H1 (cell line): Measurements from ENCODE around the gene COX19. TPM values are rescaled to one million over a fixed set of nuclear protein-coding genes. Genes with fewer than 3 reads are reported as not detected.

Experiments
- CTCF ChIA-PET: fragments of 300-600 bp; sonication (Branson Sonifier 250); formaldehyde crosslinking; loops from one replicate; lab custom pipeline; 2021; ENCODE audit not compliant: partially characterized antibody; lab: Charles Lee
- POLR2A ChIA-PET: fragments of 300-600 bp; sonication (Branson Sonifier 250); formaldehyde crosslinking; loops from one replicate; lab custom pipeline; 2021; ENCODE audit warnings: inconsistent platforms; ENCODE audit not compliant: partially characterized antibody; lab: Charles Lee
- DNase-seq, 2 experiments: peaks; one replicate each; pipeline versions ENCODE4 v3.0.0 to v3.0.0-alpha.2; 2010 to 2022; ENCODE audit warnings: low spot score in 2 of 2, low read depth in 1 of 2, mixed read lengths in 1 of 2
- FAIRE-seq: peaks from 2 replicates; lab custom pipeline; 2011; peaks lifted over from hg19 to GRCh38; lab: Jason Lieb, UNC
- H2AFZ ChIP-seq: 2 replicates; pipeline ENCODE4 v1.8.1; 2012; ENCODE audit warnings: low read length, inconsistent platforms
- H2AK5ac ChIP-seq: 2 replicates; pipeline ENCODE4 v1.6.1; 2013; ENCODE audit warnings: low read depth, low read length
- H2BK120ac ChIP-seq: replicated peaks from 2 replicates; pipeline ENCODE3; 2013; ENCODE audit warnings: low read depth, low read length, inconsistent platforms
- H2BK12ac ChIP-seq: 2 replicates; pipeline ENCODE4 v1.6.1; 2013; ENCODE audit warnings: low read depth, low read length
- H2BK15ac ChIP-seq: 2 replicates; pipeline ENCODE4 v1.6.1; 2013; ENCODE audit warnings: low read length
- H2BK20ac ChIP-seq: 2 replicates; pipeline ENCODE4 v1.6.1; 2013; ENCODE audit warnings: low read length
- H2BK5ac ChIP-seq: 2 replicates; pipeline ENCODE4 v1.6.1; 2013; ENCODE audit warnings: low read depth, low read length
- H3K14ac ChIP-seq: 2 replicates; pipeline ENCODE4 v1.6.1; 2013; ENCODE audit warnings: inconsistent platforms; ENCODE audit not compliant: insufficient read length
- H3K18ac ChIP-seq: 2 replicates; pipeline ENCODE4 v1.6.1; 2013; ENCODE audit warnings: low read length; ENCODE audit errors: extremely low read depth
- H3K23ac ChIP-seq: 2 replicates; pipeline ENCODE4 v1.6.1; 2013; ENCODE audit warnings: inconsistent platforms; ENCODE audit not compliant: insufficient read length
- H3K23me2 ChIP-seq: 2 replicates; pipeline ENCODE4 v1.6.1; 2013; ENCODE audit warnings: low read depth, low read length
- H3K27ac ChIP-seq: 2 replicates; pipeline ENCODE4 v1.6.1; 2011; ENCODE audit warnings: low read depth, low read length, inconsistent platforms
- H3K27me3 ChIP-seq, 4 experiments: replicated peaks in 1 of 4; 1 replicate in 1 of 4; 2 replicates in 3 of 4; pipeline versions ENCODE4 v1.6.1 to v1.8.1; 2011 to 2013; ENCODE audit warnings: low read length in 3 of 4, mild to moderate bottlenecking in 3 of 4, inconsistent platforms in 2 of 4, mixed read lengths in 2 of 4, moderate library complexity in 1 of 4; ENCODE audit not compliant: control insufficient read depth in 3 of 4, insufficient read depth in 3 of 4; ENCODE audit errors: extremely low read depth in 1 of 4
- H3K36me3 ChIP-seq, 4 experiments: 2 replicates each; pipeline versions ENCODE4 v1.6.1 to v1.8.1; 2011 to 2013; ENCODE audit warnings: mild to moderate bottlenecking in 4 of 4, low read length in 3 of 4, moderate library complexity in 2 of 4, control low read depth in 1 of 4, inconsistent platforms in 1 of 4; ENCODE audit not compliant: insufficient read depth in 4 of 4, control insufficient read depth in 2 of 4
- H3K4ac ChIP-seq: replicated peaks from 2 replicates; pipeline ENCODE3; 2013; ENCODE audit warnings: low read length, low read depth, mixed read lengths, inconsistent platforms; ENCODE audit not compliant: insufficient read length
- H3K4me1 ChIP-seq, 4 experiments: replicated peaks in 1 of 4; 1 replicate in 1 of 4; 2 replicates in 3 of 4; pipeline versions ENCODE4 v1.6.1 to v1.8.1; 2011 to 2013; ENCODE audit warnings: low read length in 3 of 4, inconsistent platforms in 2 of 4, mixed read lengths in 1 of 4; ENCODE audit not compliant: insufficient read depth in 4 of 4, control insufficient read depth in 3 of 4
- H3K4me2 ChIP-seq, 2 experiments: 2 replicates each; pipeline versions ENCODE4 v1.6.1 to v1.8.1; 2011 to 2013; ENCODE audit warnings: low read depth in 2 of 2, low read length in 2 of 2, control low read depth in 1 of 2, inconsistent platforms in 1 of 2, mild to moderate bottlenecking in 1 of 2; ENCODE audit not compliant: insufficient read depth in 1 of 2
- H3K4me3 ChIP-seq, 4 experiments: fragments of 200-600, 300-600 bp in 1 of 4; sonication (generic), shearing (Covaris generic), sonication (Bioruptor Twin) in 1 of 4; 2 replicates each; pipeline versions ENCODE4 v1.5.1 to v1.8.1; 2011 to 2016; ENCODE audit warnings: low read length in 4 of 4, low read depth in 3 of 4, control low read depth in 2 of 4, inconsistent platforms in 2 of 4, mild to moderate bottlenecking in 2 of 4, mixed read lengths in 1 of 4, moderate library complexity in 1 of 4; ENCODE audit not compliant: insufficient read depth in 2 of 4; ENCODE audit errors: extremely low read depth in 1 of 4
- H3K56ac ChIP-seq: replicated peaks from 2 replicates; pipeline ENCODE3; 2013; ENCODE audit warnings: low read depth, mild to moderate bottlenecking, mixed read lengths, low read length, inconsistent platforms; ENCODE audit not compliant: insufficient read length
- H3K79me1 ChIP-seq: 2 replicates; pipeline ENCODE4 v1.6.1; 2013; ENCODE audit warnings: low read depth, low read length, control low read depth
- H3K79me2 ChIP-seq, 2 experiments: 2 replicates each; pipeline versions ENCODE4 v1.6.1 to v1.8.1; 2012 to 2013; ENCODE audit warnings: low read length in 2 of 2, mild to moderate bottlenecking in 2 of 2, inconsistent platforms in 1 of 2; ENCODE audit not compliant: insufficient read depth in 2 of 2, control insufficient read depth in 1 of 2
- H3K9ac ChIP-seq, 4 experiments: replicated peaks in 1 of 4; 1 replicate in 1 of 4; 2 replicates in 3 of 4; pipeline versions ENCODE4 v1.6.1 to v1.8.1; 2011 to 2013; ENCODE audit warnings: low read depth in 3 of 4, low read length in 3 of 4, control low read depth in 2 of 4, mild to moderate bottlenecking in 2 of 4, moderate library complexity in 2 of 4, inconsistent platforms in 1 of 4; ENCODE audit errors: extremely low read depth in 1 of 4
- H3K9me3 ChIP-seq, 2 experiments: 2 replicates each; pipeline versions ENCODE4 v1.6.1 to v1.8.1; 2012 to 2013; ENCODE audit warnings: mild to moderate bottlenecking in 2 of 2, moderate library complexity in 2 of 2, control low read depth in 1 of 2, inconsistent platforms in 1 of 2, low read depth in 1 of 2, low read length in 1 of 2, mixed read lengths in 1 of 2; ENCODE audit not compliant: insufficient read depth in 2 of 2
- H4K20me1 ChIP-seq, 2 experiments: replicated peaks in 1 of 2; 2 replicates each; pipeline versions ENCODE3 to v1.8.1; 2011 to 2013; ENCODE audit warnings: inconsistent platforms in 2 of 2, low read length in 2 of 2, mild to moderate bottlenecking in 1 of 2; ENCODE audit not compliant: insufficient read depth in 2 of 2, control insufficient read depth in 1 of 2
- H4K5ac ChIP-seq: 2 replicates; pipeline ENCODE4 v1.6.1; 2013; ENCODE audit warnings: low read length, low read depth, mixed read lengths, inconsistent platforms; ENCODE audit not compliant: insufficient read length
- H4K8ac ChIP-seq: 2 replicates; pipeline ENCODE4 v1.8.0; 2013; ENCODE audit warnings: mild to moderate bottlenecking, moderate library complexity, low read length, inconsistent platforms; ENCODE audit not compliant: insufficient read depth; ENCODE audit errors: extremely low read depth
- H4K91ac ChIP-seq: replicated peaks from 2 replicates; pipeline ENCODE3; 2013; ENCODE audit warnings: low read length, mixed read lengths, inconsistent platforms; ENCODE audit not compliant: insufficient read length
- CBX5 ChIP-seq: fragments of 300-800, 300-1000 bp; sonication (generic); IDR thresholded peaks from 2 replicates; pipeline ENCODE4 v1.7.1; 2016; ENCODE audit warnings: antibody characterized with exemption, low read length, low read depth
- CTCF ChIP-seq, 3 experiments: IDR thresholded peaks; 1 replicate in 2 of 3; 2 replicates in 1 of 3; pipeline versions ENCODE4 v1.5.1 to v1.6.1; 2011; ENCODE audit warnings: low read length in 3 of 3, mild to moderate bottlenecking in 3 of 3, inconsistent platforms in 2 of 3, low read depth in 1 of 3, moderate library complexity in 1 of 3; ENCODE audit not compliant: insufficient read depth in 1 of 3; ENCODE audit errors: control extremely low read depth in 1 of 3
- EZH2 ChIP-seq: fragments of 200-600 bp; sonication (generic); IDR thresholded peaks from 2 replicates; pipeline ENCODE4 v1.7.1; 2012; ENCODE audit warnings: low read depth, mild to moderate bottlenecking, moderate library complexity, low read length, inconsistent platforms; ENCODE audit not compliant: severe bottlenecking
- JUND ChIP-seq: IDR thresholded peaks from 2 replicates; pipeline ENCODE4 v1.6.1; 2011; ENCODE audit warnings: mild to moderate bottlenecking, improper control_type of control experiment, low read length
- NANOG ChIP-seq: IDR thresholded peaks from 2 replicates; pipeline ENCODE4 v1.6.1; 2011; ENCODE audit warnings: low read length, low read depth, mild to moderate bottlenecking, inconsistent platforms; ENCODE audit not compliant: insufficient read depth, poor library complexity, severe bottlenecking
- POU5F1 ChIP-seq: IDR thresholded peaks from 2 replicates; pipeline ENCODE4 v1.6.1; 2011; ENCODE audit warnings: low read depth, mild to moderate bottlenecking, low read length, moderate library complexity
- SRF ChIP-seq: IDR thresholded peaks from 2 replicates; pipeline ENCODE4 v1.6.1; 2011; ENCODE audit warnings: mild to moderate bottlenecking, low read depth, low read length, moderate library complexity
- TEAD4 ChIP-seq: IDR thresholded peaks from 2 replicates; pipeline ENCODE4 v1.6.1; 2012; ENCODE audit warnings: low read depth, low read length, inconsistent platforms, mixed read lengths
- WGBS, 2 experiments: shearing (Covaris generic) in 1 of 2; methylation state at CpG; one replicate each; pipeline versions ENCODE4 v1.1.6 to v1.1.7; 2013 to 2015; ENCODE audit warnings: low lambda C conversion rate in 2 of 2, mixed read lengths in 2 of 2, inconsistent platforms in 1 of 2, low coverage in 1 of 2, missing lambda C conversion rate in 1 of 2; ENCODE audit not compliant: insufficient replicate concordance in 2 of 2, insufficient coverage in 1 of 2, insufficient read length in 1 of 2; ENCODE audit errors: extremely low coverage in 1 of 2, missing lambda C conversion rate in 1 of 2; 5-methylcytosine and 5-hydroxymethylcytosine counted together
- polyA plus RNA-seq, 7 experiments: library from polyadenylated mRNA; depleted of rRNA in 3 of 7; stranded (reverse) in 5 of 7; unstranded in 2 of 7; fragments of >200 nt in 5 of 7; fragments of 200-250 nt in 2 of 7; gene quantifications; 1 replicate in 5 of 7; 2 replicates in 1 of 7; 4 replicates in 1 of 7; pipeline versions ENCODE4 v1.2.1 to v1.2.3, GENCODE V29; 2011 to 2013; ENCODE audit warnings: missing spikeins in 2 of 7, mixed read lengths in 2 of 7
- total RNA-seq: library from RNA; stranded (reverse); fragmentation: NEBNext Ultra II Directional; extraction: Animal tissue kit (Norgen Biotek cat#: 25700); gene quantifications from 2 replicates; pipeline ENCODE4 v1.2.1, GENCODE V29; 2021

Gene COX19
- total and polyA plus RNA-seq, 2 of the 8 experiments (the other 6 are each of a cell fraction or from before 2014, with no cell fraction given) = 3.9 to 7.9 TPM

- Histone ChIP-seq H3K18ac (no peak overlapping the region), H3K4ac (no peak overlapping the region), H3K27ac (no peak overlapping the region; the same call in 1 of the 2 replicates), H3K4me3 (no peak overlapping the region), H2BK12ac (no peak overlapping the region), H2AK5ac (no peak overlapping the region), H3K14ac (no peak overlapping the region), H2BK20ac (no peak overlapping the region), H3K79me1 (no peaks in the 10 kb centered on the region), H3K4me2 (no peak overlapping the region), H3K9ac (no peak overlapping the region; a peak in 1 of 7 replicates), H3K27me3 (no peaks in the 10 kb centered on the region), H4K91ac (no peak overlapping the region), H3K4me1 (peaks cover 0 to 9% (median under 1%) of the 10 kb centered on the region in 4 experiments; a peak in 3 of 7 replicates), H3K9me3 (no peaks in the 10 kb centered on the region; a peak in 1 of 4 replicates), H3K79me2 (no peaks in the 10 kb centered on the region), H4K8ac (peak overlapping the region; percentile 11), H4K20me1 (peaks cover 4 to 12% of the 10 kb centered on the region in 2 experiments), H3K36me3 (peaks cover 0 to 17% (median 11%) of the 10 kb centered on the region in 4 experiments; a peak in 6 of 8 replicates), H3K23me2 (no peaks in the 10 kb centered on the region), H3K23ac (no peak overlapping the region), H2BK5ac (no peak overlapping the region), H2AFZ (no peak overlapping the region), H4K5ac (no peak overlapping the region), H3K56ac (no peak overlapping the region), H2BK120ac (no peak overlapping the region), H2BK15ac (no peak overlapping the region)
- ChIA-PET CTCF (interaction anchor here (0.7 to 1.2 kb wide), 3 partner anchors 11 to 54 kb away, joined by 3 to 6 read pairs (median 5); no protein-coding TSS in a partner anchor), POLR2A (interaction anchor here (0.6 to 1.5 kb wide), 3 partner anchors 9 to 488 kb away, joined by 5 to 6 read pairs (median 6); partner anchors contain the start of gene COX19)
- 79% methylated on average over 28 of the region's 37 CpGs; no CpG with 5 or more reads in 1 of the 2 experiments for WGBS, 2 experiments
- DNase-seq (no peak), FAIRE-seq (no peak)
- TF ChIP-seq SRF (no peak), JUND (no peak), TEAD4 (no peak), EZH2 (no peak), CTCF (IDR thresholded peaks at IDR 0.05; ENCODE audit: control extremely low read depth in 1 of 3, insufficient read depth in 1 of 3, low read depth in 1 of 3, low read length in 3 of 3) (peak in 1 of 3 experiments; percentile 10; a peak in 1 of 4 replicates), NANOG (no peak), CBX5 (no peak), POU5F1 (no peak)
These were observed 11.9 kb downstream of the COX19 start for GRCh38 chr7:963236-964078.
